Testis (tissue), 2 donors: Measurements from ENCODE around the gene ZNF559.
"Not testable (repeated sequence)": the region's sequence is repeated elsewhere in the genome, so short reads cannot be mapped to it uniquely, and the experiment has no call there.

Experiments
- POLR2A ChIP-seq: fragments of 450-650 bp; IDR thresholded peaks from one replicate; pipeline ENCODE4 v1.6.1; 2017; ENCODE audit warnings: antibody characterized with exemption, mild to moderate bottlenecking, moderate library complexity
- TF ChIP-seq, protein P1 (sequence below), 3 experiments: fragments of 450-650 bp in 2 of 3; fragments of 200-600 bp in 1 of 3; sonication (generic) in 1 of 3; IDR thresholded peaks; one replicate each; pipeline ENCODE4 v1.5.1; 2016 to 2019; ENCODE audit warnings: antibody characterized with exemption in 3 of 3, mild to moderate bottlenecking in 2 of 3, moderate library complexity in 1 of 3

DNA sequence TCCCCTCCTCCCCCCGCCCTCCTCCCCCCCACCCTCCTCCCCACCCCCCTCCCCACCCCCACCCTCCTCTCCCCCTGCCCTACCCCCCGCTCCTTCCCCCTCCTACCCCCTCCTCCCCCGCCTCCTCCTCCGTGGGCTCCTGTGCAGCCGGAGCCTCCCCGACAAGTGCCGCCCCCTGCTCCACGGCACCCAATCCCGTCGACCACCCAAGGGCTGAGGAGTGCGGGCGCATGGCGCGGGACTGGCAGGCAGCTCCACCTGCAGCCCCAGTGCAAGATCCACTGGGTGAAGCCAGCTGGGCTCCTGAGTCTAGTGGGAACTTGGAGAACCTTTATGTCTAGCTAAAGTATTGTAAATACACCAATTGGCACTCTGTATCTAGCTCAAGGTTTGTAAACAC lies 2.2 kb upstream of the ZNF559 start:
- TF ChIP-seq POLR2A = not testable (repeated sequence)
- TF ChIP-seq, protein P1, sequence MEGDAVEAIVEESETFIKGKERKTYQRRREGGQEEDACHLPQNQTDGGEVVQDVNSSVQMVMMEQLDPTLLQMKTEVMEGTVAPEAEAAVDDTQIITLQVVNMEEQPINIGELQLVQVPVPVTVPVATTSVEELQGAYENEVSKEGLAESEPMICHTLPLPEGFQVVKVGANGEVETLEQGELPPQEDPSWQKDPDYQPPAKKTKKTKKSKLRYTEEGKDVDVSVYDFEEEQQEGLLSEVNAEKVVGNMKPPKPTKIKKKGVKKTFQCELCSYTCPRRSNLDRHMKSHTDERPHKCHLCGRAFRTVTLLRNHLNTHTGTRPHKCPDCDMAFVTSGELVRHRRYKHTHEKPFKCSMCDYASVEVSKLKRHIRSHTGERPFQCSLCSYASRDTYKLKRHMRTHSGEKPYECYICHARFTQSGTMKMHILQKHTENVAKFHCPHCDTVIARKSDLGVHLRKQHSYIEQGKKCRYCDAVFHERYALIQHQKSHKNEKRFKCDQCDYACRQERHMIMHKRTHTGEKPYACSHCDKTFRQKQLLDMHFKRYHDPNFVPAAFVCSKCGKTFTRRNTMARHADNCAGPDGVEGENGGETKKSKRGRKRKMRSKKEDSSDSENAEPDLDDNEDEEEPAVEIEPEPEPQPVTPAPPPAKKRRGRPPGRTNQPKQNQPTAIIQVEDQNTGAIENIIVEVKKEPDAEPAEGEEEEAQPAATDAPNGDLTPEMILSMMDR (IDR thresholded peaks at IDR 0.05) = not testable (repeated sequence)
